ENCODE data around the gene ZNF140.

ZNF140 gene

DNA sequence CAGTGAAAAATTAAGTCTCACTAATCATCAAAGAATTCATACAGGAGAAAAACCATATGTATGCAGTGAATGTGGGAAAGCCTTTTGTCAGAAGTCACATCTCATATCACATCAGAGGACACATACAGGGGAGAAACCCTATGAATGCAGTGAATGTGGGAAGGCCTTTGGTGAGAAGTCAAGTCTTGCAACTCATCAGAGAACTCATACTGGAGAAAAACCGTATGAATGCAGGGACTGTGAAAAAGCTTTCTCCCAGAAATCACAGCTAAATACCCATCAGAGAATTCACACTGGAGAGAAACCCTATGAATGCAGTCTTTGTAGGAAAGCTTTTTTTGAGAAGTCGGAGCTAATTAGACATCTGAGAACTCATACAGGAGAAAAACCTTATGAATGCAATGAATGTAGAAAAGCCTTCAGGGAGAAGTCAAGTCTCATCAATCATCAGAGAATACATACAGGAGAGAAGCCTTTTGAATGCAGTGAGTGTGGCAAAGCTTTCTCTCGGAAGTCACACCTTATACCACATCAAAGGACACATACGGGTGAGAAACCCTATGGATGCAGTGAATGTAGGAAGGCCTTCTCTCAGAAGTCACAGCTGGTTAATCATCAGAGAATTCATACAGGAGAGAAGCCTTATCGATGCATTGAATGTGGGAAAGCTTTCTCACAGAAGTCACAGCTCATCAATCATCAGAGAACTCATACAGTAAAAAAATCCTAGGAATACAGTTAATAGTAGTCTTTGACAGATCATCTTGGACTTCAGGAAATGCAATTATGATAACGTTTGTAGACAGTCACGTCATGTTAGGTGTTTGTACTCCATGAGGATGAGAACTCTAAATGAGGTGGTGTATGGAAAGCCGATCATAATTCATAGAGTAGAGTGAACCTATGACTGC lies 22.3 kb upstream of the ZNF140 start:
- no peak overlapping the region for H3K4me3 ChIP-seq (ENCODE audit: low read depth, low read length)
- TF ChIP-seq, protein P1, sequence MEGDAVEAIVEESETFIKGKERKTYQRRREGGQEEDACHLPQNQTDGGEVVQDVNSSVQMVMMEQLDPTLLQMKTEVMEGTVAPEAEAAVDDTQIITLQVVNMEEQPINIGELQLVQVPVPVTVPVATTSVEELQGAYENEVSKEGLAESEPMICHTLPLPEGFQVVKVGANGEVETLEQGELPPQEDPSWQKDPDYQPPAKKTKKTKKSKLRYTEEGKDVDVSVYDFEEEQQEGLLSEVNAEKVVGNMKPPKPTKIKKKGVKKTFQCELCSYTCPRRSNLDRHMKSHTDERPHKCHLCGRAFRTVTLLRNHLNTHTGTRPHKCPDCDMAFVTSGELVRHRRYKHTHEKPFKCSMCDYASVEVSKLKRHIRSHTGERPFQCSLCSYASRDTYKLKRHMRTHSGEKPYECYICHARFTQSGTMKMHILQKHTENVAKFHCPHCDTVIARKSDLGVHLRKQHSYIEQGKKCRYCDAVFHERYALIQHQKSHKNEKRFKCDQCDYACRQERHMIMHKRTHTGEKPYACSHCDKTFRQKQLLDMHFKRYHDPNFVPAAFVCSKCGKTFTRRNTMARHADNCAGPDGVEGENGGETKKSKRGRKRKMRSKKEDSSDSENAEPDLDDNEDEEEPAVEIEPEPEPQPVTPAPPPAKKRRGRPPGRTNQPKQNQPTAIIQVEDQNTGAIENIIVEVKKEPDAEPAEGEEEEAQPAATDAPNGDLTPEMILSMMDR (IDR thresholded peaks at IDR 0.05; ENCODE audit: low read depth, low read length): no peak
- DNase-seq (ENCODE audit: low read depth): peak; percentile 51

DNA sequence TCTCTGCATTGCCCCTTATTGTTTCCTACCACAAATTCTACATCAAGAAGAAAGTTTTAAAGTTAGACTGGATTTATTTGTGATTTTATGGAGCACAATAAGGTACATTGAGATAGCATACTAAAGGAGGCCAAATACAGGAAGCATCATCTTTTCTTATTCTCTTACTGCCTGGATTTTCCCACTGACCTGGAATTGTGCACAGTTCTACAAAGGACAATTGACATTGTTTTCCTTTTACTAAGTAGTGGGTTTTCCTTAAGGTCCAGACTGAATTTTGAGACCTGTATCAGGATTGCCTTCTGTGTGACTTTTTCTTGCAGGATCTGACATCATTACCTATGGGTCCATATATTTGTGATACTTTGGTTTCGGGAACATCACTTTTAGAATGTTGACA lies 18.8 kb upstream of the ZNF140 start:
- TF ChIP-seq MYC (IDR thresholded peaks at IDR 0.05; ENCODE audit: low read depth, low read length) (no peak), POLR2A (IDR thresholded peaks at IDR 0.05; ENCODE audit: extremely low read depth, insufficient read length) (no peak)
- H3K4me3 ChIP-seq (ENCODE audit: low read depth, low read length): no peak overlapping the region
- no peak for DNase-seq (ENCODE audit: low read depth)

DNA sequence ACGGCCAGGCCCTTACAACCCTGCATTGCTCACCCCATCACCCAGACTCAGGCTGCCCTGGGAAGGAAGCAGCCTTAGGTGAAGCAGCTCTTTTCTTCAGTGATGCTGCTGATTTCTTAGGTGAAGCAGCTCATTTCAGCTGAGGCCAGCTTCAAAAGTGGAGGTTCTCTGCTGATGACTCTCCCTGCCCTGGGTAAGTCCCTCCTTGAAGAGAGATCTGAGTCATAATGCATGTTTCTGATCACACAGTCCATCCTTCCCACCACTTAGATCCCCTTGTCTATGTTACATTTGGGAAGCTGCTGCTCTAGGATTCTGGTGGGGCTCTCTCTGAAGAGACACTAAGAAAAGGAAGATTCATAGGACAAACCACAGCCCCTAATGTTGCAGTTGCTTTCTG lies 17.2 kb upstream of the ZNF140 start:
- H3K4me3 ChIP-seq (ENCODE audit: low read depth, low read length): no peak overlapping the region
- no peak for DNase-seq (ENCODE audit: low read depth)
- TF ChIP-seq POLR2A (IDR thresholded peaks at IDR 0.05; ENCODE audit: extremely low read depth, insufficient read length) (no peak), MYC (IDR thresholded peaks at IDR 0.05; ENCODE audit: low read depth, low read length) (no peak)
- TF ChIP-seq, protein P1 (IDR thresholded peaks at IDR 0.05; ENCODE audit: low read depth, low read length): no peak
- TF ChIP-seq, protein P2, sequence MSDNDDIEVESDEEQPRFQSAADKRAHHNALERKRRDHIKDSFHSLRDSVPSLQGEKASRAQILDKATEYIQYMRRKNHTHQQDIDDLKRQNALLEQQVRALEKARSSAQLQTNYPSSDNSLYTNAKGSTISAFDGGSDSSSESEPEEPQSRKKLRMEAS (IDR thresholded peaks at IDR 0.05; ENCODE audit: low read depth, low read length): no peak

DNA sequence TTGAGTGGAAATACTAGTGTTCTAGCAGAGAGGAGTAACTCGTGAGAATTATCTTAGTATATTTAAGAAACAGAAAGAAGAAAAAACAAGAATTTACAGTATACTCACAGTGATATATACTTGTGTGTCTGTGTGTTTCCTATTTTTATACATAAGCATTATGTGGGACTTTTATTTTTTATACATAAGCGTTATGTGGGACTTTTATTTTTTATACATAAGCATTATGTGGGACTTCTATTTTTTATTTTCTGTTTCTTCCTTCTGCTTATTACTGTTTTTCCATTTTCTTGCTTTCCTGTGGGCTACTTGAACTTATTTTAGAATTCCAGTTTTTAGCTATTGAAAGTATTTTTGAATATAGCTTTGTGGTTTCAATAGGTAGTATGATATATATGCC lies 6.9 kb upstream of the ZNF140 start:
- TF ChIP-seq, protein P2 (IDR thresholded peaks at IDR 0.05; ENCODE audit: low read depth, low read length): no peak
- TF ChIP-seq POLR2A (IDR thresholded peaks at IDR 0.05; ENCODE audit: extremely low read depth, insufficient read length) (no peak), MYC (IDR thresholded peaks at IDR 0.05; ENCODE audit: low read depth, low read length) (no peak)
- TF ChIP-seq, protein P1 (IDR thresholded peaks at IDR 0.05; ENCODE audit: low read depth, low read length): no peak
- no peak for DNase-seq (ENCODE audit: low read depth)
- no peak overlapping the region for H3K4me3 ChIP-seq (ENCODE audit: low read depth, low read length)

DNA sequence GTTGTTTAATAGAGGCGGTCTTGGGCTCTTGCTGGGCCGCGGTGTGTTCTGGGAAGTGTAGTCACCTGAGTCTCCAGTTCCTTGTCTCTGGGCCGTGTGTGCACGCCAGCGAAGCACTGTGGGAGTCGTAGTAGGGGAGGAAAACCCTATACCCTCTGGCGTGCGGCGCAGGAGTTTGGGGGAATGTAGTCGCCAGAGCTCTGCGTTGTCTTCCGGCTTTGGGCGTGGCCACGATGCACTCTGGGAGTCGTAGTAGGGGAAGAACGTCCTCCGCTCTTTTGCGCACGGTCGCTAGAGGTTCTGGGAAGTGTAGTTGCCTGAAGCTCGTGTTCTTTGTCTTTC lies 726 bp upstream of the ZNF140 start:
- TF ChIP-seq, protein P2 (IDR thresholded peaks at IDR 0.05; ENCODE audit: low read depth, low read length): peak; percentile 86
- no peak for TF ChIP-seq POLR2A (IDR thresholded peaks at IDR 0.05; ENCODE audit: extremely low read depth, insufficient read length)
- TF ChIP-seq, protein P1 (IDR thresholded peaks at IDR 0.05; ENCODE audit: low read depth, low read length): no peak
- TF ChIP-seq MYC (IDR thresholded peaks at IDR 0.05; ENCODE audit: low read depth, low read length): peak; percentile 87; the same call in 1 of the 2 replicates
- H3K4me3 ChIP-seq (ENCODE audit: low read depth, low read length): peak overlapping the region; percentile 69
- peak; percentile 100 for DNase-seq (ENCODE audit: low read depth)

DNA sequence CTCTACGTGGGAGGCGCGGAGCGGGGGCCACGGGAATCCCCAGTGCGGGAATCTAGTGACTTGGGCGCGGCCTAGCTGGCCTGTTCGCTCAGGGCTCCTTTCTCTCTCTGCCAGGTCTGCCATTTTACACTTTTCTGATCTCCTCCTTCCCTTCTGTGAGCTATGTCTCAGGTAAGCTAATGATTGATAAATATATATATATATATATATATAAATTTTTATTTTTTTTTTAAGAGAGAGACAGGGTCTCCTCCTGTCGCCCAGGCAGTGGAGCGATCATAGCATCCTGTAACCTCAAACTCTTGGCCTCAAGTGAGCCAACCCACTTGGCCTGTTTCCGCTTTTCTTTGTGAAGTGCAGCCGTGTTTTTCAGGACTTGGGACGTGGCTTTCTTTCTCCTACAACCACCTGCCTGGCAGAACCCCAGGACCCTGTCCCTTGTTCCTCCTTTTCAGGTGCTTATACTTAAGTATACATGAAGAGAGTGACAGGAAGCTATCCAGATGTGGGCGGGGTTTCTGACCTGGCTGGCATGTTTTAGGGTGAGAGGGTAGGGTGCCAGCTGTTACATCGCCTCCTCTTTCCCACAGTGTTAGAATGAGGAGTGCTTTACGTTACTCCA lies 547 bp downstream of the ZNF140 start:
- peak; percentile 36 for DNase-seq (ENCODE audit: low read depth)
- no peak for TF ChIP-seq POLR2A (IDR thresholded peaks at IDR 0.05; ENCODE audit: extremely low read depth, insufficient read length)
- no peak for TF ChIP-seq MYC (IDR thresholded peaks at IDR 0.05; ENCODE audit: low read depth, low read length)
- TF ChIP-seq, protein P2 (IDR thresholded peaks at IDR 0.05; ENCODE audit: low read depth, low read length): no peak
- TF ChIP-seq, protein P1 (IDR thresholded peaks at IDR 0.05; ENCODE audit: low read depth, low read length): no peak
- peak overlapping the region; percentile 69 for H3K4me3 ChIP-seq (ENCODE audit: low read depth, low read length)

Data from NB4 (cell line).